HG02623 (cell line): Measurements from ENCODE around the gene GNA12.
A peak's percentile ranks its signal among the peaks of the same experiment; 100 is the strongest.

Source experiments
- ATAC-seq: cut with Tn5 transposase; IDR thresholded peaks from one replicate; pipeline ENCODE4 v1.9.1; 2021; ENCODE audit warnings: moderate library complexity; ENCODE audit not compliant: unreplicated experiment

GNA12 gene

GRCh38 chr7:2717293-2718261 is 126.5 kb downstream of the GNA12 start:
- ATAC-seq, result no peak

DNA sequence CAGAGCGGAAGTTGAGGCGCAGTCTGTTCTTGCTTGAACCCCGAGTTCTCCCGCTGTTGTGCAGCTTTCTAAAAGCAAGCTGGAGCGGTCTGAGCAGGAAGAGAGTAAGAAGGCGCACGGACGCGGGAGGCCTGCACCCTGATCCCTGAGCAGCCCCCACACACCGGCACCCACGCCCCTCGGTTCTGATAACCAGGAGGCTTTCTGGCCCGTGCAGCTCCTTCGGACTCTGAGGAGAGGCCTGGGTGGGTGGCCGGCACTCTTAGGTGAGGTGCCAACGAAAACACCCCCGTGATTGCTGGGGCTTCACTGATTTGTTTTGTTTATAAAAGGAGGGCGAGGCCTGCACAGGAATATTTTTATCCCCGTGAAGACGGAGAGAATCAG is 127.2 kb downstream of the GNA12 start:
- ATAC-seq, result no peak

- ATAC-seq, result no peak
Observed at GRCh38 chr7:2716488-2716887, 127.6 kb downstream of the GNA12 start.

DNA sequence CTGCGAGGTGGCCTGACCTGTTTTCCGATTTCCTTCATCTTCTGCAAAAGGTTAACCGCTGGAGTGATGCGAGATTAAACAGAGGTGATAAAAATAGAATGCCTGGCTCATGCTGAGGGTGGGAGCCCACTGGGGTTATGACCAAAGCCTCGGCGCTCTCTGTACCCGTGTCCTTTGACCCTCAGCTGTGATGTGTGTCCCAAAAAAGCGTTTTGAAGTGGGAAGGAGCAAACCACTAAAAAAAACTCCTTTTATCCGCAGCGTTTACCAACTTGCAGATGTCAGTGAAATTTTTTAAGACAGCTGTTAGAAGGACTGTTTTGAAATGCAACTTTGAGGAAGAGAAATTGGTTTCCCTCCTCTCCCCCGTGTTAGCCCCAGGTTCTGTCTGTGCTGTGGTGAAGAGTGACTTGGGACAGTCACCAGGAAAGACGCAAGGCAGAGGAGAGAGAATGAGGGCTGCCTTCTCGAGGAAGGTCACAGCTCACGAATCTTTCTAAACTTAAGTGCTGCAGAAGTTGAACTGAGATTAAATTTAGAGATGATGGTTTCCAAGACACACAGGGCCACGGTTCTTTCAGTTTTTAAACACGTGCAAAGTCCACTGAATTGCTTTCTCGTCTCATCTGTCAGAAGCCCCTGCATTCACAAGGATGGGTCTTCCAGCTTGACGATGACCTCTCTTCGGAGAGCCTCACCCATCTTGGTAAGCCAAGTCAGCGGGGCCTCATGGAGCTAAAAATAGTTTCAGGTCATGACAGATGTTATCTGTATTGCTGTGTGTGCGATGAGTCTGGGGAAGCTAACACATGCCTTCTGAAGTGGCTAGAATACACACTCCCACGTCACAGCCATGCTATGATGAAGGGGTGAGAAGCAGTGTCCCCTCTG is 128.5 kb downstream of the GNA12 start:
- ATAC-seq, result no peak

GRCh38 chr7:2714636-2715035 is 129.5 kb downstream of the GNA12 start:
- ATAC-seq, result no peak

DNA sequence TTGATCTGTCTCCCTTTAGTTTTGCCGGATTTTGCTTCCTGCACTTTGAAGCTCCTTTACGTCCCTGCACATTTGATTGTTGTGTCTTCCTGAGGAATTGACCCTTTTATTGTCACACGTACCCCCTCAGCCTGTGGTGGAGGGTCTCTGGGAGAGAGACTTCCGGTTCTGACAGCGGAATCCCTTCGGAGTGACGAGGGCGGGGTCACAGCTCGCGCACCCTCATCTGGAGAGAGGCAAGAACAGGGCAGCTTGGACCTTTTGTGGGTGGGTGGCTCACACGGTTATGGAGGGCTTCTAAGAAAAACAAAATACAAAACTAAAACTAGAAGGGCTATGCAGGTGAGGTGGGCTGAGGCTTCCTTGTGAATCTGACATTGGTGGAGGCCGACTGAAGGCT is 130.1 kb downstream of the GNA12 start:
- no peak for ATAC-seq

DNA sequence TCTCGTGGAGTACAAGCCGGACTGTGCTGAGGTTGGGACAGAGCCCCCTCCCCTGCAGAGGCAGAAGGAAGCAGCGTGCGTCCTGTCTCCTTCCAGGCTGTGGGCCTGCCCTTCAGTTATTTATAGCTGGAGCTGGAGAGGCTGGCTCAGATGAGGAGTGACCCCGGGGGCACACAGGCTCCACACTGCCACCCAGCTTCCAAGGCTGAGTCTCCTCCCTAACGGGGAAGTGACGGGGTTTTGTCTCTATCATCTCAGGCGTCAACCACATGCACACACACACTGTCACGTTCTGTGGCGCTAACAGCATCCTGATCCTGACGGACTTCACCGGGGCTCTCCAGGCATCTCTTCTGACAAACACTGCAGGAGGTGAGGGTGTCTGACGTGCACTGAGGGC is 130.7 kb downstream of the GNA12 start:
- ATAC-seq, result no peak

- ATAC-seq, result no peak
Observed at GRCh38 chr7:2711895-2712675, 132.0 kb downstream of the GNA12 start.

- ATAC-seq, result no peak
Observed at GRCh38 chr7:2710901-2711551, 133.1 kb downstream of the GNA12 start.

GRCh38 chr7:2710286-2710655 is 133.8 kb downstream of the GNA12 start:
- ATAC-seq, result peak; percentile 44

DNA sequence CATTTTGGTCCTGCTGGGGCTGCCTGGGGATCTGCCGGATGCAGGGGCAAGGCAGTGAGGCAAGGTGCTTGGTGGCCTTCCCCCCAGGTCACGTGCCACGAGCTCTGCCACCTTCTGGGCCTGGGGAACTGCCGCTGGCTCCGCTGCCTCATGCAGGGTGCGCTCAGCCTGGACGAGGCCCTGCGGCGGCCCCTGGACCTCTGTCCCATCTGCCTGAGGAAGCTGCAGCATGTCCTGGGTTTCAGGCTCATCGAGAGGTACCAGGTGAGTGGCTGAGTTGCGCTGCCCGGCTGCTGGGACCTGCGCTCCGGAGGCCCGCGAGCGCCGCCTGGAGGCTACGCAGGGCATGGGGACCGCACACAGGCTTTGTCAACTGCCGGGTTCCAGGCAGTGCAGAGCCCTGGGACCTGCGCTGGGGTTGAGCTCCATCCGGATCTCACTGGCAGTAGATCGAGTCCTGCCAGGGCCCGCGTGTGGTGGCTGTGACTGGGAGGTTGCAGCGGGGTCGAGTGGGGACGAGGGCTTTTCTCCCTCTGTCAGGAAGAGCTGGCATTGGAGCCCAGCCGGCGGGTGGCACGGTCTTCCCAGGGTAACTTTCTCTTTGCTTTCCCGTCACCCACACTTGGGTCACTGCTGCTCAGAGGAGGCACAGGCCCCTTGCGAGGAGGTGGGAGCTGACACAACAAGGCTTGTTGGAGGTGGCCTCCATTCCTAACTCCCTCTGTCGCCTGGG is 134.4 kb downstream of the GNA12 start:
- ATAC-seq, result peak; percentile 75

DNA sequence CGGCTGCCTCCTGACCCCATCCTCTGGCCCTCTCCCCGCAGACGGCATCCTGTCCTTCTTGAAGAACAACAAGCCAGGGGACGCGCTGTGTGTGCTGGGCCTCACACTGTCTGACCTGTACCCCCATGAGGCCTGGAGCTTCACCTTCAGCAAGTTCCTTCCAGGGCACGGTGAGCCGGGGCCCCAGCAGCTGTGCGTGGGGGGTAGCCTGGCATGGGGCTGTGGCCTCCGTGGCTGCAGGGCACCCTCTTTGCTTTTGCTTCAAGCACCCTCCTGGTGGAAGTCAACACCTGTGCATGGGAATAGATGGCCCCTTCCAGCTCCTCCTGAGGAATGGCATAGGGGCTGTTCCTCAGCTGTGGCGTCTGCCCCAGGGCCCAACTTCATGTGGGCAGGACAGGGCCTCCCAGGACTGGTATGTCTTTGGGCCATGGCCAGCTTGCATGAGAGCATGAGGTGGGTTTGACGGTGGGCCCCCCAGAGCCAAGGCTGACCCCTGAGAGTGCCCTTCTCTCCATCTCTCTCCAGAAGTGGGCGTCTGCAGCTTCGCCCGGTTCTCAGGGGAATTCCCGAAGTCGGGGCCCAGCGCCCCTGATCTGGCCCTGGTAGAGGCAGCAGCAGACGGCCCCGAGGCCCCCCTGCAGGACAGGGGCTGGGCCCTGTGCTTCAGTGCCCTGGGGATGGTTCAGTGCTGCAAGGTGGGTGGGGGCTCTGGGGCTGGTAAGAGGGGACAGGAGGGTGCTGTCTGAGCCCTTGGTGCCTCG is 135.4 kb downstream of the GNA12 start:
- ATAC-seq, result no peak

DNA sequence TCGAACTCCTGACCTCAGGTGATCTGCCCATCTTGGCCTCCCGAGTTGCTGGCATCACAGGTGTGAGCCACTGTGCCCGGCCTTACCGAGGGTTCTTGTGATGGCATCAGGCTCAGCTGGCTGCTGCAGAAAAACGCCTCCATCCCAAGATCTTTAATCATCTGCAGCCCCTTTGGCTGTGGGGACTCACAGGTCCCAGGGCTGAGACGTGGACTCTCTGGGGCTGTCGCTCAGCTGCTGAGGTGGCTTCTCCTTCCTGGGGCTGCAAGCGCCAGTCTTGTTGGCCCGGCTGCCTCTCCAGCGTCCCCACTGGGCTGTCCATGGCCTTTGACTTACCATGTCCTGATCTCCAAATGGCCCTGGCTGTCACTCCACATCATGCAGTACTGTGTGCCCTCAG is 136.1 kb downstream of the GNA12 start:
- ATAC-seq, result no peak

- ATAC-seq, result no peak
Observed at GRCh38 chr7:2707481-2707880, 136.6 kb downstream of the GNA12 start.

GRCh38 chr7:2706685-2707126 is 137.4 kb downstream of the GNA12 start:
- no peak for ATAC-seq

GRCh38 chr7:2705371-2706096 is 138.6 kb downstream of the GNA12 start:
- ATAC-seq, result no peak

GRCh38 chr7:2702594-2702957 is 141.5 kb downstream of the GNA12 start:
- ATAC-seq, result no peak

- no peak for ATAC-seq
Observed at GRCh38 chr7:2701832-2702593, 142.1 kb downstream of the GNA12 start.
